ENCODE measurements around the gene ETV3.

ETV3 gene

DNA sequence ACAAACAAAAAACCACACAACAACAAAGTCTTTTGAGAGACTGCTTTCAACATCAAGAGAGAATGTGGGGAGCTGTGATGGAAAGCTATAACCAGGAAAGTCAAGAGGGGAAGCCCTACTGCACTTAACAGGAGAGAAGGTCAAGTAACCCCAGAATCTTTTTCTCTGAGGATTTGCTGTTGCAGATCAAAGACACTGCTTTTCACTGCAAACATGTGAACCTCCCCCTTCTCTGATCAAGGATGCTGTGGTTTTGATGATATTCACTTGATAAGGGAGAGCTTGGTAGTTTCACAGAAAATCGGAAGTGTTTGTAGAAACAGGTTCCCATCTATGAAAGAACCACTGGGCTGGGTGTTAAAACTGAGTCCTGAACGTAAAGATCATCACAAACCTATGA lies 4.8 kb downstream of the ETV3 start:
- Histone ChIP-seq H3K23ac (ENCODE audit: low read length in 2 of 2) (no peak overlapping the region), H2BK120ac (ENCODE audit: low read depth, low read length) (no peak overlapping the region), H4K91ac (ENCODE audit: low read length) (no peak overlapping the region), H2AK5ac (ENCODE audit: low read length, severe bottlenecking) (no peak overlapping the region), H2AFZ (ENCODE audit: low read depth, low read length) (no peak overlapping the region), H3K79me1 (replicated peaks; ENCODE audit: low read length, poor library complexity, severe bottlenecking) (peaks cover 17% of the 10 kb centered on the region), H2BK12ac (ENCODE audit: low read length in 2 of 2) (no peak overlapping the region), H3K27me3 (ENCODE audit: control insufficient read depth in 1 of 2, insufficient read depth in 1 of 2, low read length in 2 of 2) (no peaks in the 10 kb centered on the region), H4K8ac (ENCODE audit: low read length) (no peak overlapping the region), H3K27ac (ENCODE audit: low read length, poor library complexity, severe bottlenecking) (no peak overlapping the region), H2BK15ac (ENCODE audit: low read depth, poor library complexity, severe bottlenecking) (no peak overlapping the region), H3K4me1 (ENCODE audit: control insufficient read depth, insufficient read depth, low read depth, low read length) (peaks cover 2% of the 10 kb centered on the region), H3K4me2 (ENCODE audit: low read length, poor library complexity, severe bottlenecking) (no peak overlapping the region), H2BK5ac (ENCODE audit: low read depth, low read length, poor library complexity, severe bottlenecking) (no peak overlapping the region), H3K4me3 (ENCODE audit: insufficient read depth in 1 of 2, low read depth in 1 of 2, low read length in 2 of 2) (no peak overlapping the region), H3K9ac (ENCODE audit: low read length) (peak overlapping the region; percentile 14), H3K36me3 (ENCODE audit: control insufficient read depth in 1 of 2, insufficient read depth in 2 of 2, low read depth in 1 of 2, low read length in 2 of 2) (peaks cover 13 to 76% of the 10 kb centered on the region in 2 experiments), H3K18ac (ENCODE audit: low read depth in 1 of 2, low read length in 2 of 2) (no peak overlapping the region), H3K9me3 (ENCODE audit: control insufficient read depth, low read length) (no peaks in the 10 kb centered on the region), H3K14ac (ENCODE audit: low read length in 2 of 2) (no peak overlapping the region), H3K4ac (ENCODE audit: low read depth in 1 of 2, low read length in 2 of 2) (no peak overlapping the region)
- no peak for DNase-seq
- WGBS = no CpG with 5 or more reads among the region's 2 CpGs

DNA sequence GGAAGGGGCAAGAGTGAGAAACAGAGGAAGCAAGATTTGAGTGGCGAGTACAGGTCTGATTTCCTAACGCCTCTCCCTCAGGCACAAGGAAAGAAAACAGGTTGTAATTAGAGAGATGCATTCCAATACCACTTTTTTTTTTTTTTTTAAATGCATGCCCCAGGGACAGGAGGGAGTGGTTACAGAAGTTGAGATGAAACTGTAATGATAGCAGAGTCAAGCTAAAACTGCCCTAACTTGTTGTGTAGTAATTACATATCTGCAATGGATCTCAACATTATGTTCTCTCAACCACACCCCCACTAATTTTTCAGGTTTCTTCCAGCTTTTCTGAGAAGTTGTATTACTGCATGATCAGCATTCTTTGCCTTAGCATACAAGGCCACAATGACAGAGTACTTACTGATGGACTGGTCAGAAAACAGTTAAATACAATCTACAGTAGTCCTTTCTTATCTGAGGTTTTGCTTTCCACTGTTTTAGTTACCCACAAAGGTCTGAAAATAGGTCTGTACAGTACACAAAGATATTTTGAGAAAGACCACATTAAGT lies 5.5 kb downstream of the ETV3 start:
- H2BK15ac ChIP-seq (ENCODE audit: low read depth, poor library complexity, severe bottlenecking) = no peak overlapping the region

DNA sequence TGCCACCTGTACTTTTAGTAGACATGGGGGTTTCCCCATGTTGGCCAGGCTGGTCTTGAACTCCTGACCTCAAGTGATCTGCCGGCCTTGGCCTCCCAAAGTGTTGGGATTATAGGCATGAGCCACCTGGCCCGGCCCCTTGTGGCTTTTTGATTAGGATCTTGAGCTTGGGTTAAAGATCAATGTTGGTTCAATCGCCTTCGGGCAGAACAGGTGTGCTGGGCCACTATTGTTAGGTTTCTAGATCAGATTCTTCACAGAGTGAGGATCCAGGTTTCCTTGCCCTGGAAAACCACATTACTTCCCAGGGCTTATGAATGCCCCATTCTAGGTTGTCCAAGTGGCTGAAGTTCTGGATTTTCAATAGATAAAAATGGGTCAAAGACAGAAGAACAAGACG lies 6.1 kb downstream of the ETV3 start:
- no peak overlapping the region for H2AK5ac ChIP-seq (ENCODE audit: low read length, severe bottlenecking)
- H3K36me3 ChIP-seq (ENCODE audit: control insufficient read depth in 1 of 2, insufficient read depth in 2 of 2, low read depth in 1 of 2, low read length in 2 of 2) = peaks cover 15 to 88% of the 10 kb centered on the region in 2 experiments
- H2BK5ac ChIP-seq (ENCODE audit: low read depth, low read length, poor library complexity, severe bottlenecking) = no peak overlapping the region
- no peak overlapping the region for H2BK12ac ChIP-seq (ENCODE audit: low read length in 2 of 2)
- H3K14ac ChIP-seq (ENCODE audit: low read length in 2 of 2) = no peak overlapping the region
- H3K79me1 ChIP-seq (replicated peaks; ENCODE audit: low read length, poor library complexity, severe bottlenecking) = peaks cover 24% of the 10 kb centered on the region
- no peak overlapping the region for H2BK120ac ChIP-seq (ENCODE audit: low read depth, low read length)
- no peak overlapping the region for H2AFZ ChIP-seq (ENCODE audit: low read depth, low read length)
- no peak overlapping the region for H3K4ac ChIP-seq (ENCODE audit: low read depth in 1 of 2, low read length in 2 of 2)
- no peak overlapping the region for H3K23ac ChIP-seq (ENCODE audit: low read length in 2 of 2)
- H3K9ac ChIP-seq (ENCODE audit: low read length) = no peak overlapping the region
- no peaks in the 10 kb centered on the region for H3K27me3 ChIP-seq (ENCODE audit: control insufficient read depth in 1 of 2, insufficient read depth in 1 of 2, low read length in 2 of 2)
- peaks cover 2% of the 10 kb centered on the region for H3K4me1 ChIP-seq (ENCODE audit: control insufficient read depth, insufficient read depth, low read depth, low read length)
- DNase-seq = no peak
- no peak overlapping the region for H2BK15ac ChIP-seq (ENCODE audit: low read depth, poor library complexity, severe bottlenecking)
- H3K4me3 ChIP-seq (ENCODE audit: insufficient read depth in 1 of 2, low read depth in 1 of 2, low read length in 2 of 2) = no peak overlapping the region
- no peak overlapping the region for H4K91ac ChIP-seq (ENCODE audit: low read length)
- H4K8ac ChIP-seq (ENCODE audit: low read length) = no peak overlapping the region
- H3K18ac ChIP-seq (ENCODE audit: low read depth in 1 of 2, low read length in 2 of 2) = no peak overlapping the region
- H3K4me2 ChIP-seq (ENCODE audit: low read length, poor library complexity, severe bottlenecking) = no peak overlapping the region
- WGBS = 99% methylated on average over 4 of the region's 5 CpGs
- H3K27ac ChIP-seq (ENCODE audit: low read length, poor library complexity, severe bottlenecking) = no peak overlapping the region
- H3K9me3 ChIP-seq (ENCODE audit: control insufficient read depth, low read length) = no peaks in the 10 kb centered on the region

More for the DNA sequence above, 5.5 kb downstream of the ETV3 start:
- Histone ChIP-seq H3K4ac (ENCODE audit: low read depth in 1 of 2, low read length in 2 of 2) (no peak overlapping the region), H3K4me2 (ENCODE audit: low read length, poor library complexity, severe bottlenecking) (no peak overlapping the region), H2BK12ac (ENCODE audit: low read length in 2 of 2) (no peak overlapping the region), H3K4me1 (ENCODE audit: control insufficient read depth, insufficient read depth, low read depth, low read length) (peaks cover 2% of the 10 kb centered on the region), H3K18ac (ENCODE audit: low read depth in 1 of 2, low read length in 2 of 2) (no peak overlapping the region), H3K23ac (ENCODE audit: low read length in 2 of 2) (no peak overlapping the region), H3K9me3 (ENCODE audit: control insufficient read depth, low read length) (no peaks in the 10 kb centered on the region), H2BK5ac (ENCODE audit: low read depth, low read length, poor library complexity, severe bottlenecking) (no peak overlapping the region), H3K4me3 (ENCODE audit: insufficient read depth in 1 of 2, low read depth in 1 of 2, low read length in 2 of 2) (no peak overlapping the region), H3K79me1 (replicated peaks; ENCODE audit: low read length, poor library complexity, severe bottlenecking) (peaks cover 23% of the 10 kb centered on the region), H3K36me3 (ENCODE audit: control insufficient read depth in 1 of 2, insufficient read depth in 2 of 2, low read depth in 1 of 2, low read length in 2 of 2) (peaks cover 15 to 83% of the 10 kb centered on the region in 2 experiments), H2AK5ac (ENCODE audit: low read length, severe bottlenecking) (no peak overlapping the region), H3K9ac (ENCODE audit: low read length) (no peak overlapping the region), H3K14ac (ENCODE audit: low read length in 2 of 2) (no peak overlapping the region), H2BK120ac (ENCODE audit: low read depth, low read length) (no peak overlapping the region), H4K8ac (ENCODE audit: low read length) (no peak overlapping the region), H2AFZ (ENCODE audit: low read depth, low read length) (no peak overlapping the region), H3K27me3 (ENCODE audit: control insufficient read depth in 1 of 2, insufficient read depth in 1 of 2, low read length in 2 of 2) (no peaks in the 10 kb centered on the region), H3K27ac (ENCODE audit: low read length, poor library complexity, severe bottlenecking) (no peak overlapping the region), H4K91ac (ENCODE audit: low read length) (no peak overlapping the region)
- no peak for DNase-seq
- no CpG with 5 or more reads among the region's 2 CpGs for WGBS

DNA sequence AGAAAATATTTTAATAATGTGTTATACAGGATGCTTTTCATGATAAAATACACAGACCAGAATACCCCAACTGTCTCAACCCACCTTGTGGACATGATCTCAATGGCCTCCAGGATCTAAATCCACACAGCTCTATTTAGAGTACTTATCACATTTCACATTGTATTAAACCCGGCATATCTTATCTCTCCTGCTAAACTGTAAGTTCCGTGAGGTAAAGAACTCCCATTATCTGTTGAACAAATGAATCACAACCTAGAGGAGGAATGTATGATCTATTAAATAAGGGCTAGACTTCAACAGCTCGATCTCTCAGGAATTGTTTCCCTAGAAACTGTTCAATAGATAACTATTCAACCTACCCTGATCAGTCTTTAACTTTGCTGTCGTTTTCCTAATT lies 6.9 kb downstream of the ETV3 start:
- no peak overlapping the region for H2BK5ac ChIP-seq (ENCODE audit: low read depth, low read length, poor library complexity, severe bottlenecking)

More for the DNA sequence above, 6.9 kb downstream of the ETV3 start:
- H2AFZ ChIP-seq (ENCODE audit: low read depth, low read length) = no peak overlapping the region
- no peak overlapping the region for H3K4me3 ChIP-seq (ENCODE audit: insufficient read depth in 1 of 2, low read depth in 1 of 2, low read length in 2 of 2)
- H3K14ac ChIP-seq (ENCODE audit: low read length in 2 of 2) = no peak overlapping the region
- H3K9me3 ChIP-seq (ENCODE audit: control insufficient read depth, low read length) = no peaks in the 10 kb centered on the region
- no peak overlapping the region for H3K27ac ChIP-seq (ENCODE audit: low read length, poor library complexity, severe bottlenecking)
- H3K27me3 ChIP-seq (ENCODE audit: control insufficient read depth in 1 of 2, insufficient read depth in 1 of 2, low read length in 2 of 2) = no peaks in the 10 kb centered on the region
- no peak overlapping the region for H2BK12ac ChIP-seq (ENCODE audit: low read length in 2 of 2)
- peaks cover 21 to 93% of the 10 kb centered on the region in 2 experiments for H3K36me3 ChIP-seq (ENCODE audit: control insufficient read depth in 1 of 2, insufficient read depth in 2 of 2, low read depth in 1 of 2, low read length in 2 of 2)
- H3K4me1 ChIP-seq (ENCODE audit: control insufficient read depth, insufficient read depth, low read depth, low read length) = peaks cover 4% of the 10 kb centered on the region
- WGBS = 88% methylated on average over 1 of the region's 4 CpGs
- H2AK5ac ChIP-seq (ENCODE audit: low read length, severe bottlenecking) = no peak overlapping the region
- peaks cover 27% of the 10 kb centered on the region for H3K79me1 ChIP-seq (replicated peaks; ENCODE audit: low read length, poor library complexity, severe bottlenecking)
- DNase-seq = no peak
- no peak overlapping the region for H2BK15ac ChIP-seq (ENCODE audit: low read depth, poor library complexity, severe bottlenecking)
- H2BK120ac ChIP-seq (ENCODE audit: low read depth, low read length) = no peak overlapping the region
- no peak overlapping the region for H3K18ac ChIP-seq (ENCODE audit: low read depth in 1 of 2, low read length in 2 of 2)
- H3K23ac ChIP-seq (ENCODE audit: low read length in 2 of 2) = no peak overlapping the region
- no peak overlapping the region for H4K8ac ChIP-seq (ENCODE audit: low read length)
- H3K4ac ChIP-seq (ENCODE audit: low read depth in 1 of 2, low read length in 2 of 2) = no peak overlapping the region
- H3K9ac ChIP-seq (ENCODE audit: low read length) = no peak overlapping the region
- no peak overlapping the region for H3K4me2 ChIP-seq (ENCODE audit: low read length, poor library complexity, severe bottlenecking)
- H4K91ac ChIP-seq (ENCODE audit: low read length) = no peak overlapping the region
